OCI-LY3 (cell line): ENCODE data around the gene LYST.

Source experiments
- CTCF ChIP-seq: fragments of 200-600, 300-600 bp; sonication (generic); IDR thresholded peaks from 2 replicates; pipeline ENCODE4 v1.5.1; 2014; ENCODE audit warnings: antibody characterized with exemption, low read length, low read depth
- EZH2phosphoT487 ChIP-seq: fragments of 200-600 bp; shearing (Covaris generic); IDR thresholded peaks from 2 replicates; pipeline ENCODE4 v1.6.1; 2018; ENCODE audit warnings: antibody characterized with exemption, mixed run types, low read depth

- TF ChIP-seq CTCF (no peak), EZH2phosphoT487 (no peak)
Measured at GRCh38 chr1:235802573-235803346, 63.9 kb downstream of the LYST start.
